HCT116 (cell line): Measurements from ENCODE around the gene UBE2E3. TPM values are rescaled to one million over a fixed set of nuclear protein-coding genes. Genes with fewer than 3 reads are reported as not detected.

ENCODE experiments used
- ATAC-seq: fragments of 200-7000 bp; cut with Tn5 transposase; 2 replicates; pipeline ENCODE4 v1.9.1; 2020; ENCODE audit warnings: mild to moderate bottlenecking, moderate library complexity
- BruUV-seq: library from RNA; stranded (reverse); fragments of 400-500 nt; replicated peaks from 2 replicates; lab custom pipeline; 2021; lab: Mats Ljungman, UMichigan
- CTCF ChIA-PET: fragments of 300-600 bp; sonication (Branson Sonifier 250); formaldehyde crosslinking; loops from one replicate; lab custom pipeline; 2021; ENCODE audit warnings: antibody characterized with exemption; lab: Charles Lee
- POLR2A ChIA-PET: fragments of 300-600, 350-600 bp; sonication (Branson Sonifier 250); formaldehyde crosslinking; loops from one replicate; lab custom pipeline; 2021; ENCODE audit warnings: antibody characterized with exemption; lab: Charles Lee
- RAD21 ChIA-PET, 2 experiments: fragments of 300-600 bp; sonication (Branson Sonifier 250); formaldehyde crosslinking; loops; one replicate each; lab custom pipeline; 2023; ENCODE audit warnings: low total read pairs in 2 of 2; ENCODE audit not compliant: uncharacterized antibody in 2 of 2, unreplicated experiment in 2 of 2, low non-redundant PET in 1 of 2; lab: Charles Lee
- DNase-seq: peaks from one replicate; pipeline ENCODE4 v3.0.0-alpha.2; 2010; ENCODE audit warnings: low read depth, low spot score
- H2AFZ ChIP-seq: fragments of 200-600 bp; shearing (Covaris generic), sonication (generic); 2 replicates; pipeline ENCODE4 v1.6.1; 2017; ENCODE audit warnings: low read depth, mixed run types, mixed read lengths, antibody characterized with exemption, low read length; ENCODE audit not compliant: poor library complexity, severe bottlenecking
- H3K27ac ChIP-seq: 2 replicates; pipeline ENCODE4 v1.5.1; 2012; ENCODE audit warnings: low read depth, low read length
- H3K27me3 ChIP-seq: fragments of 200-600 bp; sonication (generic); 2 replicates; pipeline ENCODE4 v1.6.1; 2016; ENCODE audit warnings: mixed run types, low read length, mixed read lengths; ENCODE audit not compliant: insufficient read depth
- H3K36me3 ChIP-seq, 2 experiments: fragments of 200-500 bp in 1 of 2; fragments of 200-600 bp in 1 of 2; sonication (Bioruptor generic) in 1 of 2; sonication (generic) in 1 of 2; 2 replicates each; pipeline versions ENCODE4 v1.5.1 to v1.6.1; 2014 to 2016; ENCODE audit warnings: low read length in 2 of 2, inconsistent platforms in 1 of 2, mixed read lengths in 1 of 2, mixed run types in 1 of 2; ENCODE audit not compliant: insufficient read depth in 2 of 2, control insufficient read depth in 1 of 2
- H3K4me1 ChIP-seq, 2 experiments: fragments of 200-600 bp in 1 of 2; sonication (generic) in 1 of 2; 2 replicates each; pipeline versions ENCODE4 v1.5.1 to v1.6.1; 2012 to 2017; ENCODE audit warnings: low read length in 2 of 2, inconsistent platforms in 1 of 2, mild to moderate bottlenecking in 1 of 2, mixed read lengths in 1 of 2, mixed run types in 1 of 2, moderate library complexity in 1 of 2; ENCODE audit not compliant: insufficient read depth in 2 of 2, control insufficient read depth in 1 of 2
- H3K4me2 ChIP-seq: fragments of 200-600 bp; sonication (generic); 2 replicates; pipeline ENCODE4 v1.6.1; 2017; ENCODE audit warnings: mixed run types, low read length, mixed read lengths
- H3K4me3 ChIP-seq, 2 experiments: fragments of 200-600 bp in 1 of 2; sonication (generic) in 1 of 2; replicated peaks in 1 of 2; 2 replicates each; pipeline ENCODE4 v1.5.1; 2011 to 2016; ENCODE audit warnings: low read length in 2 of 2, control low read depth in 1 of 2, low read depth in 1 of 2, mild to moderate bottlenecking in 1 of 2, mixed read lengths in 1 of 2, mixed run types in 1 of 2
- H3K79me2 ChIP-seq: fragments of 200-600 bp; sonication (generic); 2 replicates; pipeline ENCODE4 v1.6.1; 2017; ENCODE audit warnings: mild to moderate bottlenecking, mixed run types, low read length, moderate library complexity, mixed read lengths; ENCODE audit not compliant: insufficient read depth
- H3K9ac ChIP-seq: fragments of 200-600 bp; sonication (generic); 2 replicates; pipeline ENCODE4 v1.6.1; 2016; ENCODE audit warnings: low read length, mixed read lengths
- H3K9me2 ChIP-seq: fragments of 200-600 bp; sonication (generic), shearing (Covaris generic); 2 replicates; pipeline ENCODE4 v1.6.1; 2017; ENCODE audit warnings: mixed run types, mild to moderate bottlenecking, moderate library complexity; ENCODE audit not compliant: insufficient read depth
- H3K9me3 ChIP-seq, 2 experiments: fragments of 200-500 bp in 1 of 2; fragments of 200-600 bp in 1 of 2; sonication (Bioruptor generic) in 1 of 2; sonication (generic) in 1 of 2; 2 replicates each; pipeline ENCODE4 v1.6.1; 2014 to 2017; ENCODE audit warnings: low read length in 2 of 2, mixed read lengths in 2 of 2, inconsistent platforms in 1 of 2, low read depth in 1 of 2, mild to moderate bottlenecking in 1 of 2, mixed run types in 1 of 2, moderate library complexity in 1 of 2; ENCODE audit not compliant: control insufficient read depth in 1 of 2, insufficient read depth in 1 of 2
- H4K20me1 ChIP-seq: fragments of 200-600 bp; sonication (generic), shearing (Covaris generic); 2 replicates; pipeline ENCODE4 v1.6.1; 2017; ENCODE audit warnings: mixed run types, mild to moderate bottlenecking, moderate library complexity; ENCODE audit not compliant: insufficient read depth
- ATF3 ChIP-seq: IDR thresholded peaks from 2 replicates; pipeline ENCODE4 v1.6.1; 2012
- CBX3 ChIP-seq: IDR thresholded peaks from 2 replicates; pipeline ENCODE4 v1.6.1; 2012; ENCODE audit warnings: low read depth
- CTCF ChIP-seq, 3 experiments: fragments of 200-600 bp in 1 of 3; sonication (generic) in 1 of 3; IDR thresholded peaks in 2 of 3; conservative IDR thresholded peaks in 1 of 3; 2 replicates each; pipeline ENCODE4 v1.5.1; 2012 to 2017; ENCODE audit warnings: low read depth in 2 of 3, low read length in 2 of 3, antibody characterized with exemption in 1 of 3, borderline replicate concordance in 1 of 3, control low read depth in 1 of 3, mild to moderate bottlenecking in 1 of 3, mixed read lengths in 1 of 3, mixed run types in 1 of 3, moderate library complexity in 1 of 3; ENCODE audit not compliant: insufficient read depth in 1 of 3
- FOSL1 ChIP-seq: IDR thresholded peaks from 2 replicates; pipeline ENCODE4 v1.6.1; 2012; ENCODE audit warnings: low read depth
- MAX ChIP-seq: IDR thresholded peaks from 2 replicates; pipeline ENCODE4 v1.6.1; 2012
- REST ChIP-seq: IDR thresholded peaks from 2 replicates; pipeline ENCODE4 v1.6.1; 2012; ENCODE audit warnings: low read depth
- SIN3A ChIP-seq: IDR thresholded peaks from 2 replicates; pipeline ENCODE4 v1.6.1; 2012; ENCODE audit warnings: low read depth
- SRF ChIP-seq: IDR thresholded peaks from 2 replicates; pipeline ENCODE4 v1.6.1; 2012; ENCODE audit warnings: low read depth
- YY1 ChIP-seq: IDR thresholded peaks from 2 replicates; pipeline ENCODE4 v1.6.1; 2011; ENCODE audit warnings: low read length, low read depth, moderate library complexity, mild to moderate bottlenecking; ENCODE audit not compliant: insufficient replicate concordance; ENCODE audit errors: extremely low read depth
- ZFX ChIP-seq: fragments of 450-650 bp; IDR thresholded peaks from 2 replicates; pipeline ENCODE4 v1.6.1; 2017
- intact Hi-C: fragments of 100-400 bp; cut with micrococcal nuclease; formaldehyde crosslinking; loops from 2 replicates; pipeline ENCODE4 v1.10.0; 2022
- total RNA-seq: library from RNA; stranded (reverse); gene quantifications from one replicate; pipeline ENCODE4 v1.2.1, GENCODE V29; 2021; ENCODE audit not compliant: unreplicated experiment

UBE2E3 gene
- total RNA-seq, 1 experiment from 2014 or later: 64.2 TPM

DNA sequence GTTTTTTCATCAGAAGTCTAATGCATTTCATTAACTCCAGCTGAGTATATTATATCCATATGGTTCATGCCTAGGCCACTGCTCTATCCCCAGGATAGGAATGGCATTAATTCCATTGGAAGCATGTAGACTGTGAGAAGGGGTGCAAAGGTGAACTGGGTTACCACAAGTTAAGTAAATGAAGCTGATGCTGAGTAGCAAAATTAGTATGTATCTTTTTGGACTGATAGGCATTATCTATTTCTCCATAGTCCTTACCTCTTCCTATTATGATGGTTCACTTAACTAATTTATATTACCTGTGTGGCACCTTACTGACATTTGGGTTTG is 24.9 kb downstream of the UBE2E3 start:
- no peaks in the 10 kb centered on the region for H4K20me1 ChIP-seq
- no peak overlapping the region for H3K4me2 ChIP-seq
- H3K79me2 ChIP-seq: peaks cover 87% of the 10 kb centered on the region
- RAD21 ChIA-PET: no interaction called here
- CTCF ChIA-PET: no interaction called here
- no peak overlapping the region for H2AFZ ChIP-seq
- H3K9me3 ChIP-seq: no peaks in the 10 kb centered on the region
- no peaks in the 10 kb centered on the region for H3K9me2 ChIP-seq
- H3K27me3 ChIP-seq: no peaks in the 10 kb centered on the region
- no peaks in the 10 kb centered on the region for H3K4me1 ChIP-seq
- H3K9ac ChIP-seq: no peak overlapping the region
- no peak for ATAC-seq
- POLR2A ChIA-PET: no interaction called here
- no peak for TF ChIP-seq YY1
- TF ChIP-seq ATF3: no peak
- no peak for TF ChIP-seq CTCF (IDR thresholded peaks at IDR 0.05 in 2 of 3, conservative IDR thresholded peaks at IDR 0.05 in 1 of 3; ENCODE audit: borderline replicate concordance in 1 of 3, insufficient read depth in 1 of 3, low read depth in 2 of 3, low read length in 2 of 3)
- no peak for TF ChIP-seq FOSL1
- TF ChIP-seq CBX3: no peak
- TF ChIP-seq, all 23 proteins: peak for 0
- intact Hi-C loops: no loop called here
- H3K27ac ChIP-seq: no peak overlapping the region
- no peak overlapping the region for H3K4me3 ChIP-seq
- no peak for DNase-seq
- no TSS peak for BruUV-seq
- no peaks in the 10 kb centered on the region for H3K36me3 ChIP-seq

DNA sequence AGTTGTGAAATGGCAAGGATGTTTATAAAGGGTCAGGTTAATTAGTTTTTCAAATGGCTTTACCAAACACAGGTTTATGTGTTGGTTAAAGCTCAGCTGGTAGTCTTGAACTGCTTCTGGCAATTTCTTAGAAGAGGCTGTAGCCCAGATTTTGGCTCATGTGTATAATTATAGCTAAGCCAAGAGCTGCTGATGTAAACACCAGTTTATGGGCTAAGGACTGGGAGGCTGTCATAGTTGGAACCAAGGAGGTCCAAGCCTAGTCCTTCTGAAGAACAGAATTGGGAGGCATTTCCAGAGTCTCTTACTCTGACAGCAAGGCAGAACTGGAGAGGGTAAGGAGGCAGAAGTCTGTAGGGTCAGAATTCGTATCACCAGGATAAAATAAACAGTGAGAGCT is 25.4 kb downstream of the UBE2E3 start:
- POLR2A ChIA-PET: no interaction called here
- BruUV-seq: no TSS peak
- H3K4me3 ChIP-seq: no peak overlapping the region
- TF ChIP-seq REST (no peak), MAX (no peak), ATF3 (no peak), SIN3A (no peak), FOSL1 (no peak), CTCF (IDR thresholded peaks at IDR 0.05 in 2 of 3, conservative IDR thresholded peaks at IDR 0.05 in 1 of 3; ENCODE audit: borderline replicate concordance in 1 of 3, insufficient read depth in 1 of 3, low read depth in 2 of 3, low read length in 2 of 3) (no peak), ZFX (no peak), CBX3 (no peak), SRF (no peak)
- TF ChIP-seq, all 23 proteins: peak for 0
- Histone ChIP-seq H4K20me1 (no peaks in the 10 kb centered on the region), H3K9me3 (no peaks in the 10 kb centered on the region), H3K4me1 (no peaks in the 10 kb centered on the region), H3K27ac (no peak overlapping the region), H2AFZ (no peak overlapping the region), H3K27me3 (no peaks in the 10 kb centered on the region), H3K9me2 (no peaks in the 10 kb centered on the region), H3K79me2 (peaks cover 92% of the 10 kb centered on the region), H3K4me2 (no peak overlapping the region), H3K36me3 (no peaks in the 10 kb centered on the region), H3K9ac (no peak overlapping the region)
- ATAC-seq (no peak), DNase-seq (no peak)
- intact Hi-C loops: no loop called here
- RAD21 ChIA-PET: no interaction called here
- CTCF ChIA-PET: no interaction called here
